Hepatocyte (in vitro differentiated cells): ENCODE measurements around the gene CARM1. TPM values are rescaled to one million over a fixed set of nuclear protein-coding genes. Genes with fewer than 3 reads are reported as not detected.

ENCODE experiments used
- DNase-seq: peaks from one replicate; pipeline ENCODE4 v3.0.0-alpha.2; 2016; ENCODE audit warnings: low spot score
- H2AFZ ChIP-seq: fragments of 200-600 bp; sonication (generic); 2 replicates; pipeline ENCODE4 v1.6.0; 2016; ENCODE audit warnings: antibody characterized with exemption, mild to moderate bottlenecking
- H3K27ac ChIP-seq: fragments of 200-600 bp; sonication (generic); 2 replicates; pipeline ENCODE4 v1.5.1; 2016; ENCODE audit warnings: mild to moderate bottlenecking
- H3K27me3 ChIP-seq: fragments of 200-600 bp; sonication (generic); 2 replicates; pipeline ENCODE4 v1.6.1; 2016
- H3K36me3 ChIP-seq: fragments of 200-600 bp; sonication (generic); replicated peaks from 2 replicates; pipeline ENCODE4 v1.5.1; 2016; ENCODE audit warnings: low read depth; ENCODE audit not compliant: insufficient read depth
- H3K4me1 ChIP-seq: fragments of 200-600 bp; sonication (generic); 2 replicates; pipeline ENCODE4 v1.5.1; 2016; ENCODE audit warnings: mild to moderate bottlenecking, moderate library complexity; ENCODE audit not compliant: insufficient read depth
- H3K4me2 ChIP-seq: fragments of 200-600 bp; sonication (generic); 2 replicates; pipeline ENCODE4 v1.6.0; 2016
- H3K4me3 ChIP-seq: fragments of 200-600 bp; sonication (generic); 2 replicates; pipeline ENCODE4 v1.5.1; 2016; ENCODE audit warnings: mild to moderate bottlenecking
- H3K79me2 ChIP-seq: fragments of 200-600 bp; sonication (generic); 2 replicates; pipeline ENCODE4 v1.6.0; 2017; ENCODE audit warnings: mild to moderate bottlenecking
- H3K9me2 ChIP-seq: fragments of 200-600 bp; sonication (generic); replicated peaks from 2 replicates; pipeline ENCODE4 v1.6.0; 2017; ENCODE audit warnings: mild to moderate bottlenecking; ENCODE audit not compliant: insufficient read depth
- H3K9me3 ChIP-seq: fragments of 200-600 bp; sonication (generic); 2 replicates; pipeline ENCODE4 v1.5.1; 2016; ENCODE audit warnings: low read depth, mild to moderate bottlenecking
- H4K20me1 ChIP-seq: fragments of 200-600 bp; sonication (generic); 2 replicates; pipeline ENCODE4 v1.6.0; 2016; ENCODE audit warnings: mild to moderate bottlenecking; ENCODE audit not compliant: insufficient read depth, poor library complexity, severe bottlenecking
- EZH2 ChIP-seq: fragments of 200-600 bp; sonication (generic); IDR thresholded peaks from 2 replicates; pipeline ENCODE4 v1.6.1; 2016; ENCODE audit warnings: antibody characterized with exemption, mild to moderate bottlenecking, borderline replicate concordance
- EZH2phosphoT487 ChIP-seq: fragments of 200-600 bp; sonication (generic); IDR thresholded peaks from one replicate; pipeline ENCODE4 v1.6.1; 2018; ENCODE audit warnings: antibody characterized with exemption, mild to moderate bottlenecking, low read depth, moderate library complexity; ENCODE audit not compliant: unreplicated experiment, severe bottlenecking
- WGBS: methylation state at CpG from one replicate; pipeline ENCODE4 v1.1.6; 2016; ENCODE audit warnings: low lambda C conversion rate; ENCODE audit errors: missing lambda C conversion rate; 5-methylcytosine and 5-hydroxymethylcytosine counted together
- polyA plus RNA-seq: library from polyadenylated mRNA; unstranded; fragments of >200 nt; fragmentation: Nextera tagmentation; extraction: Ambion mirVana; gene quantifications from 2 replicates; pipeline ENCODE4 v1.2.1, GENCODE V29; 2016
- total RNA-seq: library from RNA; depleted of rRNA; stranded (reverse); fragments of >200 nt; gene quantifications from 2 replicates; pipeline ENCODE4 v1.2.3, GENCODE V29; 2014
- TF ChIP-seq, protein P1 (sequence below): fragments of 200-600 bp; sonication (generic); IDR thresholded peaks from 2 replicates; pipeline ENCODE4 v1.5.1; 2016; ENCODE audit warnings: antibody characterized with exemption, mild to moderate bottlenecking; ENCODE audit not compliant: poor library complexity

Gene CARM1
- total and polyA plus RNA-seq, 2 experiments from 2014 or later: 34.3 to 45.7 TPM

DNA sequence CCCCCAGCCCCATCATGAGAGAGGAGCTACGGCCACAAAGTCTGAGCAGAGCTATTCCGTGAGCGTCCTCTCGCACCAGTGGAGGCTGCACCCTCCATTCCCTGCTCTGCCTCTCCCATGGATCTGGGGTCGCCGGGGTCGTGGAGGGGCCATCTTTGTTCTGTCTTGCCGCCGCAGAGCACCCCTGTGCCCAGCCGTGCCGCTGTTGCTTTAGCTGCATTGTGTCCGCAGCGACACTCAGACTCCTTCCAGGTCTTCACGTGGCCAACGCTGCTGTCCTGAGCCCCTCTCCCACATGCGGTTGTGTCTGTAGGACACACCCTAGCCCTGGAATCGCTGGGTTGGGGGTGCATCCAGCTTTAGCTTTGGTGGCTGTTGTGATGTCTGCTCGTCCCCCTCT is 41.3 kb downstream of the CARM1 start:
- Histone ChIP-seq H3K9me2 (no peaks in the 10 kb centered on the region), H3K79me2 (no peaks in the 10 kb centered on the region), H3K4me1 (no peaks in the 10 kb centered on the region), H4K20me1 (no peaks in the 10 kb centered on the region), H3K9me3 (no peaks in the 10 kb centered on the region), H3K27ac (no peak overlapping the region), H3K36me3 (no peaks in the 10 kb centered on the region), H2AFZ (no peak overlapping the region), H3K27me3 (no peaks in the 10 kb centered on the region), H3K4me2 (no peak overlapping the region), H3K4me3 (no peak overlapping the region)
- 96% methylated on average over 18 of the region's 18 CpGs for WGBS
- DNase-seq: no peak
- TF ChIP-seq EZH2 (no peak), EZH2phosphoT487 (no peak)
- TF ChIP-seq, protein P1, sequence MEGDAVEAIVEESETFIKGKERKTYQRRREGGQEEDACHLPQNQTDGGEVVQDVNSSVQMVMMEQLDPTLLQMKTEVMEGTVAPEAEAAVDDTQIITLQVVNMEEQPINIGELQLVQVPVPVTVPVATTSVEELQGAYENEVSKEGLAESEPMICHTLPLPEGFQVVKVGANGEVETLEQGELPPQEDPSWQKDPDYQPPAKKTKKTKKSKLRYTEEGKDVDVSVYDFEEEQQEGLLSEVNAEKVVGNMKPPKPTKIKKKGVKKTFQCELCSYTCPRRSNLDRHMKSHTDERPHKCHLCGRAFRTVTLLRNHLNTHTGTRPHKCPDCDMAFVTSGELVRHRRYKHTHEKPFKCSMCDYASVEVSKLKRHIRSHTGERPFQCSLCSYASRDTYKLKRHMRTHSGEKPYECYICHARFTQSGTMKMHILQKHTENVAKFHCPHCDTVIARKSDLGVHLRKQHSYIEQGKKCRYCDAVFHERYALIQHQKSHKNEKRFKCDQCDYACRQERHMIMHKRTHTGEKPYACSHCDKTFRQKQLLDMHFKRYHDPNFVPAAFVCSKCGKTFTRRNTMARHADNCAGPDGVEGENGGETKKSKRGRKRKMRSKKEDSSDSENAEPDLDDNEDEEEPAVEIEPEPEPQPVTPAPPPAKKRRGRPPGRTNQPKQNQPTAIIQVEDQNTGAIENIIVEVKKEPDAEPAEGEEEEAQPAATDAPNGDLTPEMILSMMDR: no peak

DNA sequence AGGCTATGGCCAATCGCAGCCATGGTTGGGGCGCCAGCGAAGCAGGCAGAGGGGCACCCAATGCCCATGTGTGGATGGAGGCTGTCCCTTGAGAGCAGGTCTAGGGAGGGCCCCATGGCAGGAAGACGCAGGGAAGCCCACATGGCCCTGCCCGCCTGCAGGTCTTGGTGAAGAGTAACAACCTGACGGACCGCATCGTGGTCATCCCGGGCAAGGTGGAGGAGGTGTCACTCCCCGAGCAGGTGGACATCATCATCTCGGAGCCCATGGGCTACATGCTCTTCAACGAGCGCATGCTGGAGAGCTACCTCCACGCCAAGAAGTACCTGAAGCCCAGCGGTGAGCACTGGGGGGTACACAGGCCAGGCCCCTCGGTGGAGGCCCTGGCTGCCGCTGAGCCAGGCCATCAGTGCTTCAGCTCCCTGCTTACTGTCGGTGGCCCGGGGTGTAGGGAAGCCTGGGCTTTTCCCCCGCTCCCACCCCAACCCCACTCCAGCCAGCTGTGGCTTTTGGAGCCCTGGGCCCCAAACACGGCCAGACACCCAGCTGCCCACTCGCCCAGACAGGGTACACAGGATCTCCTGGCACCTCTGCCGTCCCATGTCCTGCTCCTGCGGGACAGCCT is 42.5 kb downstream of the CARM1 start:
- WGBS: 96% methylated on average over 20 of the region's 24 CpGs
- H4K20me1 ChIP-seq: no peaks in the 10 kb centered on the region
- H3K36me3 ChIP-seq: no peaks in the 10 kb centered on the region
- H2AFZ ChIP-seq: no peak overlapping the region
- H3K9me2 ChIP-seq: no peaks in the 10 kb centered on the region
- H3K79me2 ChIP-seq: no peaks in the 10 kb centered on the region
- no peak for DNase-seq
- TF ChIP-seq EZH2: no peak
- TF ChIP-seq EZH2phosphoT487: no peak
- TF ChIP-seq, protein P1: no peak
- no peaks in the 10 kb centered on the region for H3K9me3 ChIP-seq
- no peaks in the 10 kb centered on the region for H3K27me3 ChIP-seq
- no peaks in the 10 kb centered on the region for H3K4me1 ChIP-seq
- no peak overlapping the region for H3K4me2 ChIP-seq
- H3K4me3 ChIP-seq: no peak overlapping the region
- H3K27ac ChIP-seq: no peak overlapping the region

DNA sequence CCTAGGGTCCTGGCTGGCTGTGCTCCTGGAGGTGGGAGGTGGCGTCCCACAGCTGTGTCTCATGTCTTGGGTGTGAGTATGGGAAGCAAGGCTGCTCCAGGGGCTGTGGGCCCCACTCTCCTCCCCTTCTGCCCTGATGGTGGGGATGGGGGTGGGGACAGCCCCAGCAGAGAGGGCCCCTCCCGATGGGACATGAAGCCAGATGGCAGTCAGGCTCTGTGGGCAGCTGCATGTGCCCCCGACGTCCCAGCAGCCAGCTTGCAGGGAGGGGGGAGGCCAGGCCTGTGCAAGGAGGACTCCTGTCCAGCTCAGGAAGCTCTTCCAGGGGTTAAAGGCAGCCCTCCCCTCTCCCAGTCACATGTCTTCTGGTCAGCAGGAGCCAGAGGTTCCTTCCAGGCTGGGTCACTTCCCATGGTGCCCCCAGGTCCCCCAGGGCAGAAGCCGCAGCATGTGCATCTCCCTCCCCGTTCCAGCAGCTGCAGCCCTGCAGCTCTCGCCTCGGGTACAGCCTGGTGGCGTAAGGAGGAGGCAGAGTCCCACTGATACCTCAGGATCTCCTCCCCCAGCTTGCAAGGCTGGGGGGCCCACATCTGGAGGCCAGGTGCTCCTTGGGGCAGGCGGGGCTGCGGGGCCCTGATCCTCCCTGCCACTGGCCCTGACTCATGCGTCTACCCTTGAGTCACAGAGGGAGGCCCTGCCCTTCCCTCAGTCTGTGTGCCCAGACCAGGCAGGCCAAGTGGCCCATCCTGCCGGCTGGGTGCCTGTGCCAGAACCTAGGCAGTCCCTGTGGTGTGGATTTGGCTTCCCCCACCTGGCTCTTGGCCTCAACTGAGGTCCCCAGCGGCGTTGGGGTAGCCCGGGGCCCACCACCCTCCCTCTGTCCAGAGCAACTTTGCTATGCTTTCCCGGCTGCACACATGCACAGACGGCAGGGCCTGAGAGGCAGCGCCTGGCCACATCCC is 44.1 kb downstream of the CARM1 start:
- Histone ChIP-seq H2AFZ (no peak overlapping the region), H3K4me2 (no peak overlapping the region), H3K36me3 (no peaks in the 10 kb centered on the region), H3K4me3 (no peak overlapping the region), H3K9me3 (no peaks in the 10 kb centered on the region), H3K27ac (no peak overlapping the region), H4K20me1 (no peaks in the 10 kb centered on the region), H3K27me3 (no peaks in the 10 kb centered on the region), H3K4me1 (no peaks in the 10 kb centered on the region), H3K9me2 (no peaks in the 10 kb centered on the region), H3K79me2 (no peaks in the 10 kb centered on the region)
- WGBS: 85% methylated on average over 17 of the region's 19 CpGs
- DNase-seq: peak; percentile 63
- no peak for TF ChIP-seq EZH2
- TF ChIP-seq, protein P1: peak; percentile 7
